ENCODE results near the gene KLLN.
"Not testable (repeated sequence)": the region's sequence is repeated elsewhere in the genome, so short reads cannot be mapped to it uniquely, and the experiment has no call there.

DNA sequence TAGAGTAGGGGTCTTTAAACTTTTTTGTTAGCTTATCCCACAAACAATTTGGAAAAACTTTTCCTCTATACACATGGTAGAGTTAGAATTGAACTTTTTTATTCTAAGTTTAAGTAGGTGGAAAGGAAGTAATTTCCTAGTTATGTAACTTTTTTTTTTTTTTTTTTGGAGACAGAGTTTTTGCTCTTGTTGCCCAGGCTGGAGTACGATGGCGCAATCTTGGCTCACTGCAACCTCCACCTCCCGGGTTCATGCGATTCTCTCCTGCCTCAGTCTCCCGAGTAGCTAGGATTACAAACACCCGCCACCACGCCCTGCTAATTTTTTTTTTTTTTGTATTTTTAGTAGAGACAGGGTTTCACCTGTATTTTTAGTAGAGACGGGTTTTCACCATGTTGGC lies 16.6 kb downstream of the KLLN start:
- TF ChIP-seq, protein P1, sequence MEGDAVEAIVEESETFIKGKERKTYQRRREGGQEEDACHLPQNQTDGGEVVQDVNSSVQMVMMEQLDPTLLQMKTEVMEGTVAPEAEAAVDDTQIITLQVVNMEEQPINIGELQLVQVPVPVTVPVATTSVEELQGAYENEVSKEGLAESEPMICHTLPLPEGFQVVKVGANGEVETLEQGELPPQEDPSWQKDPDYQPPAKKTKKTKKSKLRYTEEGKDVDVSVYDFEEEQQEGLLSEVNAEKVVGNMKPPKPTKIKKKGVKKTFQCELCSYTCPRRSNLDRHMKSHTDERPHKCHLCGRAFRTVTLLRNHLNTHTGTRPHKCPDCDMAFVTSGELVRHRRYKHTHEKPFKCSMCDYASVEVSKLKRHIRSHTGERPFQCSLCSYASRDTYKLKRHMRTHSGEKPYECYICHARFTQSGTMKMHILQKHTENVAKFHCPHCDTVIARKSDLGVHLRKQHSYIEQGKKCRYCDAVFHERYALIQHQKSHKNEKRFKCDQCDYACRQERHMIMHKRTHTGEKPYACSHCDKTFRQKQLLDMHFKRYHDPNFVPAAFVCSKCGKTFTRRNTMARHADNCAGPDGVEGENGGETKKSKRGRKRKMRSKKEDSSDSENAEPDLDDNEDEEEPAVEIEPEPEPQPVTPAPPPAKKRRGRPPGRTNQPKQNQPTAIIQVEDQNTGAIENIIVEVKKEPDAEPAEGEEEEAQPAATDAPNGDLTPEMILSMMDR (IDR thresholded peaks at IDR 0.05), result not testable (repeated sequence)
- not testable (repeated sequence) for TF ChIP-seq POLR2A (IDR thresholded peaks at IDR 0.05)

All from adrenal gland (tissue), 5 donors.